ENCODE measurements around the gene ZNF668. TPM values are rescaled to one million over a fixed set of nuclear protein-coding genes. Genes with fewer than 3 reads are reported as not detected.

The ZNF668 gene
- 12.0 to 20.9 TPM (median 15.2 TPM) in 5 replicates for total RNA-seq (2022; extraction: Qiagen RNA extraction)

DNA sequence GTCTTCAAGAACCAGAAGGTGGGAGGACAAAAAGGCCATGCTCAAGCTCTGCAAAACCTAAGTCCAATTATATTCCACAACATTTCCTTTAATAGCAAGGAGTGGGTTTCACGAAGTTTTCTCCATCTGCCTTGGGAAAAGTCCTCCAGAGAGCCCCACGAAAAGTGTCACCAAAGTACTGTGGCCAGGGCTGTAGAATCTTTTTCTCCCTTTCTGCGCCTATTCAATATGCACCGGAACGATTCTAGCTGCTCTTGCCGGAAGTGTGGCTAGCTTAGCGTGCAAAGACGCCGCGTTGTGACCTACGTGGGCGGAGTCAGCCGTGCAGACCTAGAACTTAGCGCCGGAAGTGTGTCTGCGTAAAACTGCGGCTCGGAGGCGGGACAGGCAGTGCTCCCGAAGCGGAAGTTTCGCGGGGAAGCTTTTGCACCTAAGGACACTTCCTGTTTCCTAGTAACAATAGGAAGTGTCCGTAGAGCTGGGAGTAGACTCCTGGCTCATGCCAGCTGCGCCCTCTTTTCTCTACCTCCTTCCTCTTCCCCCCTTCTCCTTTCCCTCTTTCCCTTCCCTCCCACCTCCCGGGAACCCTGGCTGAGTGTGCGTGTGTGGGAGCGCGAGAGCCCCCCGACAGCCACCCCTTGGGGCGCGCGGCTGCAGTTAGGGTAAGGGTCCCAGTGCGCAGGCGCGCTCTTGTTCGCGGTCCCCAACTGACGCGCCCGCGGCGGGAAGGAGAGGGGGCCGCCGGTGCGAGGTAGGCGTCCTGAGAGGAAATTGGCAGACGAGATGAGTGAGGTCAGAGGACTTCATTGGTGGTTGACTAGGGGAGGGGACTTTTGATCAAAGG, at the start of gene ZNF668, which contains the start of gene ZNF646:
TSS of gene ZNF668 (minus strand) at position 271 of the 844 bp plus-strand sequence. CDS start 9,781 bp downstream, outside the sequence.
TSS of gene ZNF646 (plus strand) at position 453 of the 844 bp plus-strand sequence. CDS start 1,903 bp downstream, outside the sequence.

DNA sequence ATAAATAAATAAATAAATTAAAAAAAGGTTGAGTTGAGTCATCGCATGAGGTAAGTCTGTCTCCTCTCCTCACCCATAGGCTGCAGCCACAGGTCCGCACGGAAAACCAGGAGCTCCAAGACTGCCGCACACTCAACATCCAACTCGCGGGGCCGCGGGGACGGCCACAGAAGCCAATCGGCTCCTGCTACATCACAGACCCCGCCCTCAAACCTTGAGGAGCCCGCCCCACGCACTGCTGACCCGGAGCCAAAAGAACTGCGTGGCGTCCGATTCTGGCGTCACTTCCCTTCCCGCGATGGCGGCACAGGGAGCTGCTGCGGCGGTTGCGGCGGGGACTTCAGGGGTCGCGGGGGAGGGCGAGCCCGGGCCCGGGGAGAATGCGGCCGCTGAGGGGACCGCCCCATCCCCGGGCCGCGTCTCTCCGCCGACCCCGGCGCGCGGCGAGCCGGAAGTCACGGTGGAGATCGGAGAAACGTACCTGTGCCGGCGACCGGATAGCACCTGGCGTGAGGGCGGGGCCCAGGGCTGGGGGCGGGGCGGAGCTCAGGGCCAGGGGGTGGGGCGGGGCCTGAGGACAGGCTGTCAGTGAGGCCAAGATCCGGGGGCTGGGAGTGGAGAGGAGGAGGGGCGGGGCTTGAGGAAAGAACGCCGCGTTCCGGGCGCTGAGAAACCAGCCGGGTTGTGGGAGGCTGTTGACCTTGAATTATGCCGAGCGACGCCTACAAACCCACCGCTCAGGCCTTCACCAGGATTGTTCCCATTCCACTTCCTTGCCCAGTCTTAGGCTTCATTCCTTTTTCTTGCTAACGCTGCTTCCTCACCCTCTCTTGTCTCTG, 43.6 kb upstream of the ZNF668 start, which contains the start of gene KAT8:
TSS of gene KAT8 (plus strand) at position 281 of the 839 bp plus-strand sequence. CDS start at position 299, 18 bp downstream.

DNA sequence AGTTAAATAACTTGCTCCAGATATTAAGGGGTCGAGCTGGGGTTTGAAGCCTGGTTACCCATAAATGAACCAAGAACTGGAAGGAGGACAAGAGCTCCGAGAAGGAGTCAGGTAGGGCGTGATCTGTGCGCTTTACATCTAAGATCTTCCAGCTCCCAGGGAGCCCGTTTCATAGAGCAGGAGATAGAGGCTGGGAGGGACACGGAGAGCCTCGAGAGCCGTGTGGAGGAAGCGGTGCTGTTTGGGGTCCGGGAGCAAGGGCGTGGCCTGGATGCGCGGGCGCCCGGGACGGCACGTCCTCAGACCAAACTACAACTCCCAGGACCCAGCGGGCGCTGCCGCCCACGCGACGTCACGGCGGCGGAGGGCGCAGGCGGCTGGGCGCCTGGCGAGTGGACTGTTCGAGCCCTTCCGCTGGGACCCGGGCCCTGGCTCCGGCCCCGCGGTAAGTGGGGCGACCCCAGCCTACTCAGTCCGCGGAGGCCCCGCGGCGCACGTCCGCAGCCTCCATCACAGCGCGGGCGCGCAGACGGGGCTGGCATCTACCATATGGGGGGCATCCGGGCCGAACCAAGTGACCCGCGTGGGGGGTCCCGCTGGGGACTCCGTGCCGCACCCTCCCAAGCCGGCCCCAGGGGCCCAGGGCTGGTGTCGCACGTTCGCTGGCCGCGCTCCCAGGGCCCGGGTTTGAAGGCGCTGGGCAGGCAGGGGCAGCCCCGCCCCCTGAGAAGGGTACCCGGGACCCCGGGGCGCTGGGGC, 34.2 kb upstream of the ZNF668 start, which contains the start of gene BCKDK:
TSS of gene BCKDK (plus strand) at position 352 of the 759 bp plus-strand sequence. CDS start 838 bp downstream, outside the sequence.

DNA sequence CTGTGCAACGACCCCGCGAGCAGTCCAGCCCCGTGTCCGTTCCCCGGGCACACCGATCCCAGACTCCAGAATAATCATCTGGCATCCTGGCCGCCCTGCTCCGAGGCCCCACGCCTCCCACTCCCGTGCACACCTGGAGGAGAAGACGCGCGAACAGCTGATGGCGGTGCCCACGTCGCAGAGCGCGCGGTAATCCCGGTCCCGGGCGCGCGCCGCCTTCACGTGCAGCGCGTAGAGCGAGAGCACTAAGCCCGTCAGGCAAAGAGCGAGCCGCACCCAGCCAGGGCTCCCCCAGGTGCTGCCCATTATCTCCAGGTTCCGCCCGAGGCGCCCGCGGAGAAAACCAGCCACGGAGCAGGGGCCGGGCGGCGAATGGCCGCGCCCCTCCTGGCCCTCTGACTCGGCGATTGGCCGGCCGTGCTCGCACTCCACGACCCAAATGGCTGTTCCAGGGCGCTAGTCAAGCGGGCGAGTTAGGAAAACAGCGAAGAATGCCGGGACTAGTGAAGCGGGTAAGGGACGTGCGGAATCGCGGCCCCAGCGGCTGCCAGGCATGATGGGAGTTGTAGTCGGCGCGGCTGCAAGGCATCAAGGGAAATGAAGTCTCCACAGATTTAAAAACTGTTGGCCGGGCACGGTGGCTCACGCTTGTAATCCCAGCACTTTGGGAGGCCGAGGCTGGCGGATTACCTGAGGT, 20.5 kb upstream of the ZNF668 start, which contains the start of gene VKORC1:
TSS of gene VKORC1 (minus strand) at position 374 of the 697 bp plus-strand sequence. CDS start at position 306, 68 bp downstream.

DNA sequence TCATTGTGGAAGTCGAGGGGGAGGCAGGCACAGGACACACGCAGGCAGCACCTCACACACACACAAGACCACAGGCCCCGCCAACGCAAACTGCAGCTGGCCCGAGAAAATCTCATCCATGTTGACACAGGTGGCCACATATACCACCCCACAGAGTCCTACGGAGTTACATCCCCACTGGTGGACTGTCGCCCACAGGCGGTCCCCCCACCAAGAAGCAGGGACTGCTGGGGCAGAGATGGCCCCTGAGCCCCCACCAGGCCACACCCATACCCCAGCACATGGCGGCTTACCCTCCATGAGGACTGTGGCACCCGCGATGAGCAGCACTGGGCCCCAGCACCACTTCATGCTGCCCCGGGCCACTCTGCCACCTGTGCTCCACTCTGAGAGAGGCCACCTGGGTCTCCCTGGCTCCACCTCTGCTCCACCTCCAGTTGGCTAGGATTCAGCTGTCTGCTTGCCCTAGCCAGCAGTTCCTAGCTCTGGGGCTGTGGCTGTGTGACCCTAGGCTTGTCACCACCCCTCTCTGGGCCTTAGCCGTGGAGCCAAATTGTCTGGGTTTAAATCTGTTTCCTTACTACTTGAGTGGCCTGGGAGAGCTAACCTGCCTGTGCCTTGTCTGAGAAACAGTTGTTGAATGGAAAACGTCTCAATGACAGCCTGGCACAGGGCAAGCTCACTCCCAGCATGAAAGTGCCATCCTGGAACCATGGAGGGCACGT, 14.6 kb upstream of the ZNF668 start, which contains the start of gene PRSS53:
TSS of gene PRSS53 (minus strand) at position 485 of the 725 bp plus-strand sequence. CDS start at position 351, 134 bp downstream.

DNA sequence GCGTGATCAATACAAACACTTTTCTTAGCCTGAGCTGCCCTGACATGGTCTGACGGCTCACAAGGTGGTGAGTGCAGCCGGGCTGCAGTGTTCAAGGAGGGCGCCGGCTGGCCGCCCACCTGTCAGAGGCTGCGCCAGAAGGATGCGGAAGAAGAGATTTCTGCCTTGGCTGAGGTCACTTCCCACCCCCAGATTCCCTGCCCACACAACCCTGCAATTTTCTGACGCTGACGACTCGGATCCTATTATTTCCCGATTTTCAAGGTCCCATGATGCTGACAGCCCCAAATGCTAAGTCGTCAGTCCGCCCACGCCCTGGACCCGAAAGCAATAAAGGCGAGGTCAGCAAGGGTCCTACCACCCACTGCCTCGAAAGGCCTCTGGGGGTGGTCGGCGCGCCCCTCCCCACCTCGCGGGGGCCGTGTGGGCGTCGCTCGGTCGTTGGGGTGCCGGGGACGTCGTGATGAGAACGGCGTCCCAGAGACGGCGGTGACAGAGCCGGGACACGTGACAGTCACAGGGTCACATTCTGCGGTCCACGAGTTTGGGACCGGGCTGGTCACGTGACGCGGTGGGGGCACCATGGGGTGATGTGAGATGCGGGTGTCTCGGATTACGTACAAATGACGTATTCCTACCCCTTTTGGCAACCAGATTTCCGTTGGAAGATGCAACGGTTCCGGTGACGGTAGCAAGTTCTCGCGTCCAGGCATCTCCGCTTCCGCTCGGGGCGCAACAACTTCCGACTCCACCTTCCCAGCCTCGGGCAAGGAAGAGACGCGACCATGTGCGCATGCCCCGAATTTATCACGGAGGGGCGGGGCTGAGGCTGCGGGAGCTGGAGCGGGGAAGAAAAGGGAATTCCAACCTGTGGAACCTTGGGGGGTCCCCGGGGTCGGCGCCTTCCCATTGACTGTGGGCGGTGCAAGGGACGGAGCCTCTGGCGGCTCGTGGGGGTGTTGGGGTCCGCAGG, 41.0 kb downstream of the ZNF668 start, which contains the start of gene STX4:
TSS of gene STX4 (plus strand) at position 823 of the 973 bp plus-strand sequence. CDS start 248 bp downstream, outside the sequence.

Other genes starting within 250 kb of the ZNF668 start
- 25.8 to 42.7 TPM (median 40.6 TPM) in 5 replicates for gene BCL7C, start 180.2 kb downstream of the ZNF668 start, total RNA-seq (2022; extraction: Qiagen RNA extraction)
- gene CTF1, start 177.6 kb downstream of the ZNF668 start, total RNA-seq (2022; extraction: Qiagen RNA extraction), result 0.11 to 0.39 TPM (median 0.15 TPM) in 5 replicates
- gene FBXL19, start 150.7 kb downstream of the ZNF668 start, total RNA-seq (2022; extraction: Qiagen RNA extraction), result 9.8 to 19.2 TPM (median 18.4 TPM) in 5 replicates
- gene ORAI3, start 125.2 kb downstream of the ZNF668 start, total RNA-seq (2022; extraction: Qiagen RNA extraction), result 11.3 to 15.8 TPM (median 13.8 TPM) in 5 replicates
- 13.2 to 20.3 TPM (median 19.3 TPM) in 5 replicates for gene SETD1A, start 116.5 kb downstream of the ZNF668 start, total RNA-seq (2022; extraction: Qiagen RNA extraction)
- gene HSD3B7, start 89.0 kb downstream of the ZNF668 start, total RNA-seq (2022; extraction: Qiagen RNA extraction), result 12.5 to 15.4 TPM (median 14.3 TPM) in 5 replicates
- 1.4 to 2.2 TPM (median 1.8 TPM) in 5 replicates for gene STX1B, start 63.6 kb downstream of the ZNF668 start, total RNA-seq (2022; extraction: Qiagen RNA extraction)
- gene STX4, start 40.7 kb downstream of the ZNF668 start, total RNA-seq (2022; extraction: Qiagen RNA extraction), result 54.0 to 68.8 TPM (median 66.1 TPM) in 5 replicates
- 8.0 to 11.9 TPM (median 10.5 TPM) in 5 replicates for gene ZNF646, start 182 bp upstream of the ZNF668 start, total RNA-seq (2022; extraction: Qiagen RNA extraction)
- gene PRSS53, start 14.7 kb upstream of the ZNF668 start, total RNA-seq (2022; extraction: Qiagen RNA extraction), result 0.97 to 2.7 TPM (median 1.8 TPM) in 5 replicates
- gene VKORC1, start 20.6 kb upstream of the ZNF668 start, total RNA-seq (2022; extraction: Qiagen RNA extraction), result 112 to 146 TPM (median 143 TPM) in 5 replicates
- 40.3 to 55.9 TPM (median 50.6 TPM) in 5 replicates for gene BCKDK, start 34.1 kb upstream of the ZNF668 start, total RNA-seq (2022; extraction: Qiagen RNA extraction)
- 40.3 to 51.0 TPM (median 45.0 TPM) in 5 replicates for gene KAT8, start 43.4 kb upstream of the ZNF668 start, total RNA-seq (2022; extraction: Qiagen RNA extraction)
- 1.1 to 2.2 TPM (median 1.5 TPM) in 5 replicates for gene PRSS8, start 61.5 kb upstream of the ZNF668 start, total RNA-seq (2022; extraction: Qiagen RNA extraction)
- 1.1 to 1.6 TPM (median 1.2 TPM) in 5 replicates for gene PRSS36, start 75.8 kb upstream of the ZNF668 start, total RNA-seq (2022; extraction: Qiagen RNA extraction)
- 503 to 575 TPM (median 524 TPM) in 5 replicates for gene FUS, start 105.9 kb upstream of the ZNF668 start, total RNA-seq (2022; extraction: Qiagen RNA extraction)
- gene PYCARD, start 128.5 kb upstream of the ZNF668 start, total RNA-seq (2022; extraction: Qiagen RNA extraction), result 24.2 to 43.2 TPM (median 37.4 TPM) in 5 replicates
- 0.07 to 0.15 TPM (median 0.07 TPM) in 5 replicates for gene TRIM72, start 139.9 kb upstream of the ZNF668 start, total RNA-seq (2022; extraction: Qiagen RNA extraction)
- not detected in 5 replicates for gene PYDC1, start 142.9 kb upstream of the ZNF668 start, total RNA-seq (2022; extraction: Qiagen RNA extraction)
- 1.4 to 2.8 TPM (median 2.1 TPM) in 5 replicates for gene ITGAM, start 185.7 kb upstream of the ZNF668 start, total RNA-seq (2022; extraction: Qiagen RNA extraction)